SJSA1 (cell line): ENCODE data around the gene NFIX. TPM values are rescaled to one million over a fixed set of nuclear protein-coding genes. Genes with fewer than 3 reads are reported as not detected.

Experiments used
- DNase-seq, 2 experiments: peaks; one replicate each; pipeline ENCODE4 v3.0.0-alpha.2; 2015 to 2020; ENCODE audit warnings: low spot score in 2 of 2, low read depth in 1 of 2
- H3K27ac ChIP-seq: fragments of 250-450 bp; sonication (Bioruptor Pico); 2 replicates; pipeline ENCODE4 v1.5.1; 2020; ENCODE audit warnings: mild to moderate bottlenecking, moderate library complexity
- H3K27me3 ChIP-seq: fragments of 250-450 bp; sonication (Bioruptor Pico); replicated peaks from 2 replicates; pipeline ENCODE4 v1.5.1; 2020; ENCODE audit warnings: mild to moderate bottlenecking, moderate library complexity
- H3K36me3 ChIP-seq: fragments of 250-450 bp; sonication (Bioruptor Pico); 2 replicates; pipeline ENCODE4 v1.5.1; 2020; ENCODE audit warnings: mild to moderate bottlenecking
- H3K4me1 ChIP-seq: fragments of 250-450 bp; sonication (Bioruptor Pico); replicated peaks from 2 replicates; pipeline ENCODE4 v1.6.1; 2021; ENCODE audit warnings: mild to moderate bottlenecking
- H3K4me3 ChIP-seq: fragments of 250-450 bp; sonication (Bioruptor Pico); 2 replicates; pipeline ENCODE4 v1.5.1; 2020; ENCODE audit warnings: mild to moderate bottlenecking
- H3K9me3 ChIP-seq: fragments of 250-450 bp; sonication (Bioruptor Pico); replicated peaks from 2 replicates; pipeline ENCODE4 v1.5.1; 2020; ENCODE audit warnings: mild to moderate bottlenecking
- total RNA-seq: library from RNA; depleted of rRNA; stranded (reverse); fragments of >200 nt; shearing (Covaris generic); gene quantifications from 2 replicates; pipeline ENCODE4 v1.2.3, GENCODE V29; 2014

Gene NFIX
- total RNA-seq, 1 experiment from 2014 or later: 10.9 TPM

DNA sequence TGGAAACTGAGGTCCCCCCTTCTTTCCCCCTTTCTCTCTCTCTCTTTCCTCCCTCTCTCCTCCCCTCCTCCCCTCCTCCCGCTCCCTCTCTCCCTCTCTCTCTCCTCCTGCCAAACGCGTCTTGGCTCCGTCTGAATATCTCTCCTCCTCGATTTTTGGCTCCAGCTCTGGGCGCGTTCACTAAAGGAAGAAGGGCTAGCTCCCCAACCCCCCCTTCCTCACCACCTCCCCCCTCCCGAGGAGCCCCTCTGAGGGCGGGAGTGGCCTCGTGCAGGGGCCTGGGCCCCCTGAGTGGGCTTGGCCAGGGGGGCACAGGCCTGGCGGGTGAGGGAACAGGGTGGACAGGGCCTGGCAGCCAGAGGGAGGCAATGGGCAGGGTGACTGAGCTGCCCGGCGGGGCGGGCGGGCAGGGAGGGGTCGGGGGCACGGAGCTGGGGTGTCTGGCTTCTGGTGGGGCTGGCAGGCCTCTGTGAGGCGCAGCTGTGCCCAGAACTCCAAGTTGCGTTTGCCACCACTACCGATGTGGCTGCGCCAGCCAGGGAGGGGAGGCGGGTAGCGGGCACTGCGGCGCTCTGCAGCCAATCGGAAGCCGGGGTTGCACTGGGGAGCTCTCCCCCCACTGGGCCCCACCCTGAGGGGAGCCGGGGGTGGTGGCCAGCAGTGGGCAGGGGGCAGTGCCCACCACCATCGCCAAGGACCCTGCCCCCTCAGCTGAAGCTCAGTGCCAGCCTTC, 7.1 kb downstream of the NFIX start:
- H3K4me1 ChIP-seq: peaks cover under 1% of the 10 kb centered on the region
- H3K36me3 ChIP-seq: peaks cover 4% of the 10 kb centered on the region
- no peaks in the 10 kb centered on the region for H3K27me3 ChIP-seq
- no peaks in the 10 kb centered on the region for H3K9me3 ChIP-seq
- no peak overlapping the region for H3K27ac ChIP-seq
- H3K4me3 ChIP-seq: no peak overlapping the region
- no peak for DNase-seq

- Histone ChIP-seq H3K4me1 (no peaks in the 10 kb centered on the region), H3K9me3 (no peaks in the 10 kb centered on the region), H3K27me3 (no peaks in the 10 kb centered on the region), H3K4me3 (no peak overlapping the region), H3K27ac (no peak overlapping the region), H3K36me3 (peaks cover 4% of the 10 kb centered on the region)
- DNase-seq: no peak
These were observed 7.8 kb downstream of the NFIX start for GRCh38 chr19:13003081-13003480.

DNA sequence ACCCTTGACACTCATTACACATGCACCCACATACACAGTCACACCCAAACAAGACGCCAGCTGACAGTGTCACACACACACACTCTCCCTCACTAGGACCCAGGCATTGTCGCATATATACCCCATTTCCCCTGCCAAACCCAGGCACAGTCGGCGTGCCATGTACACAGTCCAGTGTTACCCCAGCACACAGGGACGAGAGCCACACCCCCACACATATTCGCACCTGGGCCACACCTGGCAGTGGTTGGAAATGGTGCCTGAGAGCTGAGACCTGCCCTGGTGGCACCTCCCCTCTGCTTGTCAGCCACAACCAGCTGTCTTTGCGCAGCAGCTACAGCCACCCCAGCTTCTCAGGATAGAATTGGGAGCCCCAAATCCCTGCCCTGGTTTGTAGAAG, 9.0 kb downstream of the NFIX start:
- DNase-seq: no peak
- Histone ChIP-seq H3K4me1 (no peaks in the 10 kb centered on the region), H3K36me3 (no peaks in the 10 kb centered on the region), H3K27me3 (no peaks in the 10 kb centered on the region), H3K27ac (no peak overlapping the region), H3K9me3 (no peaks in the 10 kb centered on the region), H3K4me3 (no peak overlapping the region)

GRCh38 chr19:13005253-13005652, 10.0 kb downstream of the NFIX start:
- Histone ChIP-seq H3K36me3 (no peaks in the 10 kb centered on the region), H3K27ac (no peak overlapping the region), H3K4me1 (no peaks in the 10 kb centered on the region), H3K27me3 (no peaks in the 10 kb centered on the region), H3K9me3 (no peaks in the 10 kb centered on the region), H3K4me3 (no peak overlapping the region)
- no peak for DNase-seq

DNA sequence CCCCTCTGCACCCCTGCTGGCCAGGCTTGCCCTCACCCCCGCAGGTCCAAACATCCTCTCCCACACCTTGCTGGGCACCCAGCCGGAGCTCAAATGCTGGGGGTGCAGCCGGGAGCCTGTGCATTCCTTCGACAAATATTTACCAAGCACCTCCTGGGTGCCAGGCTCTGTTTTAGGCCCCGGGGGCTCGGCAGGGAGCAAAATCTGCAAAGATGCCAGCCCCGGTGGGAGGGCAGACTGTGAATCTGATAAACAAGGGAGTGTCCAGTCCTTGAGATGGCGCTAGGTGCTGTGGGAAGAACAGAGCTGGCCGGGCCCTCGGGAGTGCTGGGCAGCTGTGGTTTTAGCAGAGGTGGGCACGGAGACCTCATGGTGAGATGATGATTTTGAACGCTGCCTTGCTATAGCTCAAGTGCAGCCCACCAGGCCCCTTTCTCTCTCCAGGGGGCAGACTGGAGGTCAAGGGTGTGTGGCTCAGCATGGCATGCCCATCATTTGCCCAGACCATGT, 10.6 kb downstream of the NFIX start:
- Histone ChIP-seq H3K4me3 (no peak overlapping the region), H3K36me3 (no peaks in the 10 kb centered on the region), H3K27ac (no peak overlapping the region), H3K9me3 (no peaks in the 10 kb centered on the region), H3K27me3 (no peaks in the 10 kb centered on the region), H3K4me1 (no peaks in the 10 kb centered on the region)
- DNase-seq: no peak

DNA sequence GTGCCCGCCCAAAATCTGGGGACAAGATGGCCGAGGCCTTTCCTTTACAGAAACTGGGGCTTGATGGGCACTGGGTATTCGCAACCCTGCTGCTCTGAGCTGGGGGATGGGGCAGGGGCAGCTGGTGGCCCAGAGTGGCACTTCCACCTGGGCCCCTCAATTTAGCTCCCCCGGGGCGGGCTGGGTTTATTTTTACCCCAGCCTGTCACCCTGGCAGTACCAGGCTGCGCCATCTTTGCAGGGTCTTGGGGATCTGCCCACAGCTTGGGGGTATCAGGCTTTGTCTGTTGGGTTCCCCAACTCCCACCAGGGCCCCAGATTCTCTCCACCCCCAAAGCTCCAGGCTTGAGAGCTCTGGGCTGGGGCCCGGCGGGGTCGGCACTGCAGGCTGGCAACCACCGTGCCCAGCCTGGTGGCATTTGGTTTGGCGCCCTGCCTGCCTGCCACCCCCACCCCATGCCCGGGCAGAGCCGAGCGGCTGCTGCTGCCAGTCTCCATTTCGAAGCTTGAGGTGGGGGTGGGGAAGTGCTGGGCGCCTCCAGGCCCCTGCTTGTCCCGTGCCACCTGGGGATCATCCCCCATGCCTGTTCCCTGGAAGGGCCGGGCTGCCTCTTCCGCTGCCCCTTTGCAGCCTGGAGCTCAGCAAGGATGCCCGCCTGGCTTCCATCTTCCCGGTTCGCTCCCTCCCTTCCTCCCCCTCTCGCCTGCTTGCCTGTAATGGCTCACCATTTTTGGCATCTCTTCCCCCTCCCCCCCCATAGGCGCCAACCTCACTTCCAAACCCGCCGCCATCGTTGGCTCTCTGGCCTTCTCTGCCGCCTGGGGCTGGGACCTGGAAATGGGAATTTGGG, 11.4 kb downstream of the NFIX start:
- Histone ChIP-seq H3K36me3 (no peaks in the 10 kb centered on the region), H3K9me3 (no peaks in the 10 kb centered on the region), H3K4me3 (no peak overlapping the region), H3K27me3 (no peaks in the 10 kb centered on the region), H3K4me1 (no peaks in the 10 kb centered on the region), H3K27ac (no peak overlapping the region)
- DNase-seq: no peak

- Histone ChIP-seq H3K27ac (no peak overlapping the region), H3K36me3 (no peaks in the 10 kb centered on the region)
- DNase-seq: no peak
These were observed 12.2 kb downstream of the NFIX start for GRCh38 chr19:13007292-13008045.

DNA sequence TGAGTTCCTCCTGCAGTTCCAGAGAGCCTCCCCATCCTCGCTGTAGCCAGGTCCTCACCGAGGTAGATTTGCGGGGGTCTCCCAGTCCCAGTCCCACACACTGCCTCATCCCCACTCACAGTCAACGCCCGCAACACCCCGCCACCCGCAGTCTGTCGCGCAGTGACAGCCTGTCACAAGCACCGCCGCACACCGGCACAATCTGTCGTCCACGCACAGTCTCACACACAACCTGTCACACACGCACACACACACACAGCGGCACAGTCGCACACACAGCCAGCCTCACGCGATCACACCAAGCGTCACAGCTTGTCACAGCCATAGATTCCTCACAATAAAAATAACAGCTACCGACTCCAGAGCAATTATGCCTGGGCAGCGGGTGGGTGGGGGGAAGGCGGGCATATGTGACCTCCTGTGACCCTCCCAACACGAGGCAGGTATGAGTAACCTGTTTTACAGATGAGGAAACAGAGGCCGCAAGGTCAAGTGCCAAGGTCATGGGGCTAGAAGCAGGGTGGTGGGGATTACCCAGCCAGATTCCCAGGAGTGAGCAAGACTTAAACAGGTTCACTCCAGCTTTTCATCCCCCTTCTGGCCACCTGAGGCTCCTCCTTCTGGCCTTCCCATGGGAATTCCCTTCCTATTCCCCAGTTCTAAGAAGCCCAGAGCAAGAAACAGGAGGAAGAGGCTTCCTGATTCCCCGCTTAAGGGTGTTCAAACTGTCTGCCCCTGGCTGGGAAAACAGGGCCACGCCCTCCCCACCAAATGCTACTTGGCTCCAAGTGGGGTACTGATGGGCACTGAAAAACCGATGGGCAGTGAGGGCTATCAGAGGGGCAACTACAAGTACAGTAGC, 13.9 kb downstream of the NFIX start:
- no peak overlapping the region for H3K27ac ChIP-seq
- H3K4me3 ChIP-seq: no peak overlapping the region
- DNase-seq: no peak
- no peaks in the 10 kb centered on the region for H3K27me3 ChIP-seq
- peaks cover 12% of the 10 kb centered on the region for H3K4me1 ChIP-seq
- no peaks in the 10 kb centered on the region for H3K9me3 ChIP-seq
- H3K36me3 ChIP-seq: no peaks in the 10 kb centered on the region

More at GRCh38 chr19:13007292-13008045, 12.2 kb downstream of the NFIX start:
- Histone ChIP-seq H3K9me3 (no peaks in the 10 kb centered on the region), H3K4me3 (no peak overlapping the region), H3K4me1 (peaks cover 2% of the 10 kb centered on the region), H3K27me3 (no peaks in the 10 kb centered on the region)

GRCh38 chr19:13010038-13010991, 15.0 kb downstream of the NFIX start:
- no peaks in the 10 kb centered on the region for H3K27me3 ChIP-seq
- H3K9me3 ChIP-seq: no peaks in the 10 kb centered on the region
- H3K4me1 ChIP-seq: peaks cover 20% of the 10 kb centered on the region
- H3K4me3 ChIP-seq: no peak overlapping the region
- peak in 1 of 2 experiments; percentile 42 for DNase-seq
- H3K27ac ChIP-seq: no peak overlapping the region
- no peaks in the 10 kb centered on the region for H3K36me3 ChIP-seq

DNA sequence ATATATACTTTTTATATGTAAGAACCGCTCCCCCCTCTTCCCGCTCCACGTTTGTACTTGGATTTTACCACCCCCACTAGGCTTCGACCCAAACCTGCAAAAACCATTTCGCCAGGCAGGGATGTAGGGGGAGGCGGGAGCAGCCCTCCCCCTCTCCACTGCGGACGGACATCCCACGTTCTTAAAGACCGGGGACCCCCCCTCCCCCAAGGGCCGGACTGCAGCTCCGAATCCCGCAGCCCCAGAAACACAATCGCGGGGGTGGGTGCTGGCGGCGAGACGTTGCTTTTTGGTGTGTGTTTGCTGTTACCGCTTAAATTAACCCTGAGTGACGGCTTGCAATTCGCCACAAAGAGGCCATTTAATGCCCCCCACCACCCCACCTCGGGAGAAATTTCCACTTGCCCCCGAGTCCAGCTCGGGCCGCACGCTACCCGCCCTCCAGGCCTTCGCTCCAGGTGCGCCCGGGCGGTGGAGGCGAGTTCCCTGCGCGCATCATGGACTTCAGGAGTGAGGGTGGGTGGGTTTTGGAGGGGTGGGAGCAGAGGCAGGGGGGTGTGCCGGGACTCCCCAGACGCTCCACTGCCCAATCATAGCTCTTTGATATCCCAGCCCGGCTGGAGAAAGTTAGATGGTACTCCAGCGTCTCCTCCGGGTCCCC, 15.8 kb downstream of the NFIX start:
- DNase-seq: no peak
- no peaks in the 10 kb centered on the region for H3K9me3 ChIP-seq
- H3K27me3 ChIP-seq: no peaks in the 10 kb centered on the region
- H3K4me3 ChIP-seq: no peak overlapping the region
- no peak overlapping the region for H3K27ac ChIP-seq
- H3K4me1 ChIP-seq: peaks cover 26% of the 10 kb centered on the region
- H3K36me3 ChIP-seq: no peaks in the 10 kb centered on the region

GRCh38 chr19:13011653-13012389, 16.5 kb downstream of the NFIX start:
- no peak for DNase-seq
- Histone ChIP-seq H3K27ac (no peak overlapping the region), H3K27me3 (no peaks in the 10 kb centered on the region), H3K9me3 (no peaks in the 10 kb centered on the region), H3K4me1 (peaks cover 26% of the 10 kb centered on the region), H3K36me3 (no peaks in the 10 kb centered on the region), H3K4me3 (no peak overlapping the region)
